PFSK-1 (cell line): Measurements from ENCODE around the gene TPSG1.

Experiments used
- POLR2AphosphoS5 ChIP-seq: IDR thresholded peaks from 2 replicates; pipeline ENCODE4 v1.6.1; 2012; ENCODE audit warnings: low read depth, mild to moderate bottlenecking, control low read depth, low read length, moderate library complexity
- TAF1 ChIP-seq: IDR thresholded peaks from 2 replicates; pipeline ENCODE4 v1.6.1; 2012; ENCODE audit warnings: low read length, control low read depth, borderline replicate concordance; ENCODE audit not compliant: insufficient read depth

DNA sequence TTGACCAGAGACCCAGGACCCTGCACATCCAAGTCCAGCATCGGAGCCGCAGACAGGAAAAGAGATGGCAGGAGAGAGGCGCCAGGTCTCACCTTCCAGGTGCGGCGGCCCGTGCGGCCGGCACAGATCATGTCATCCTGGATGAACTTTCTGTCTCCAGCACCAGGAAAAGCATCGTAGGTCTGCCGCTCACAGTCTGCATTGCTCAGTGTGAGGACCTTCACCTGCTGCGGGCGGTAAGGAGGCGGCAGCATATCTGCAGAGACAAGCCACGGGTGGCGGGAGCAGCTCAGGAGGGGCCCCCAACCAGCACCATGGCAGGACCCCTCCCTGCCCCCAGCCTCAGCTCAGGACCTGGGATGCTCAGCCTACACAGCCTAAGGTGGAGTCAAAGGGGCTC is 48.7 kb upstream of the TPSG1 start:
- TF ChIP-seq POLR2AphosphoS5 (no peak), TAF1 (no peak)
